GM21619 (cell line): ENCODE data around the gene PIGC.
A peak's percentile ranks its signal among the peaks of the same experiment; 100 is the strongest.
"Not testable (repeated sequence)": the region's sequence is repeated elsewhere in the genome, so short reads cannot be mapped to it uniquely, and the experiment has no call there.

Experiments used
- ATAC-seq: cut with Tn5 transposase; IDR thresholded peaks from one replicate; pipeline ENCODE4 v1.9.1; 2021; ENCODE audit not compliant: unreplicated experiment

Gene PIGC

DNA sequence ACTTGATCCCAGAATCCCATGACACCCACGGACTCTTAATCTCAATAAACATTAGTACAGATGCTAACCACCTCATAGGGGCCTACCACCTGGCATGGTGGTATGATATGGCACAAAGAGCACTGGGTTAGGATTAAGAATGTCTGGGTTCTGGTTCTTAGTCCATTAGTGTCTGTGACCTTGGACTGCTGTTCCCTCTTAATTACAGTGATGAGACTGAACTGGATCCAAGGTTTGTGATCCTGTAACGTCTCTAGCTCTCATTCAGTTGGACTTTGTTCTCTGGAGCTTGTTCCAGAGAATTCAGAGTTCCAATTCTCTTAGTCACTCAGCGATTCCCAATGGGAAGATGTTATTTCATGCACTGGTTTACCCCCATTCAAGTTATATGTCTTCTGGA lies 23.6 kb upstream of the PIGC start:
- ATAC-seq, result no peak

DNA sequence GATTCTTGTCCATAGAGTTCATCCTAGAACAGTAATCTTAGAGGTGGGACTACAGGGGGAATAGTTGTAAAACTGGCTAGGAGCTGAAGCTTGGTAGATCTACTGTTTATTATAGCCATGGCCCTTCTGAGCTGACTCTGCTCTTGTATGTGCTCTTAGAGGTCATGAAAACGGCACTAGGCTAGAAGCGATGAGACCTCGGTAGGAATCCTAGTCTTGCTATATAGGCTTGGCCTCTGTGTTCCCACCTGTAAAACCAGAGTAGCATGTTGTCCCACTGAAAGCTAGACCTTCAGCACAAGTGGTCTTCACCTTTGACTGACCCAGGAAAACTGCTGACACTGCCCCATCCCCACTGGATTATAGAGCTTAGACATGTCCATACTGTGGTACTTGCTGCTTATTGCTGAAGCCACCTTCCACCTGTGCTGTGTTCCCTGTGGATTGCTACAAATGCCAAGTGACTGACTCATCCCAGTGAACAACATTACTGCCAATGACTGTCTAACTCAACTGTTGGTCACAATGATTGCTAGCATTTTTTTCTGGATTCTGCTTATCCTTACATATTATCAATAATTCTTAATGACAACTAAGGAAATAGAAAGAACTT lies 23.0 kb upstream of the PIGC start:
- no peak for ATAC-seq

DNA sequence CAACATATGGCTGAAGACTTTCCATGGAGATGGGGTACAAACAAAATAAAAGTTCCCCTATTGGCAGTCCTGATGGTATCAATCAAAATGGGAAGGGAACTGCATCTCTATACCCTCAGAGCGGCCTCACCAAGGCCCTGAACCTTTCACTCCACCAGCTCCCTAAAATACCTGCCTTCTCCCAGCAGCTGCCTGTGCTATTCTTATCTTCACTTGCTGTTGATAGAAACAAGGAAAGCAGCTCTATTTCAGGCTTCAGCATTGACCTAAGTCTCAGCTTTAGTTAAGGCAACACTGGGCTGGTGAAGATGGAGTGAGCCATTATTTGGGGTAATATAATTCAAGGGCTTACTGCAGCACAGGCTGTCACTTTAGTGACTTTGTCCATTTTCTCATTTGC lies 21.7 kb upstream of the PIGC start:
- no peak for ATAC-seq

DNA sequence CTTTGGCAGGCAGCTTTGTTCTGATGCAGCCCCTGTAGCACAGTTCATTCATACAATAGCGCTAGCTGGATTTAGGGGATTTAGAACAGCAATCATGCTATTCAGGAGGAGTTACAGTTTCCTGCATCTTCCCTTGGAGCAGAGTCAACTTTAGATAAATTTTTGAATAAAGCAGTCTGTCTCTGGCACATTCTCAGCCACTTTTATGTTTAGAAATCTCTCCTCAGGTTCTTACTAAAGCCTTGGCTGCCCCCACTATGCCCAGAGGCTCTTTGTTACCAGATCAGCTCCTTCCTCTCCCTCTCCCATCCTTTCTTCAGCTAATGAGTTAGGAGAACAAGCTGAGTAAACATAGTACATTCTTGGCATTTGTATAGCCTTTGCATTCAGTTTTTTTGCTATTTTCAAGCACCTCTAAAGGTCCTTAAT lies 17.0 kb upstream of the PIGC start:
- no peak for ATAC-seq

GRCh38 chr1:172460177-172460576 lies 16.3 kb upstream of the PIGC start:
- no peak for ATAC-seq

GRCh38 chr1:172457479-172458130 lies 13.7 kb upstream of the PIGC start:
- ATAC-seq, result no peak

DNA sequence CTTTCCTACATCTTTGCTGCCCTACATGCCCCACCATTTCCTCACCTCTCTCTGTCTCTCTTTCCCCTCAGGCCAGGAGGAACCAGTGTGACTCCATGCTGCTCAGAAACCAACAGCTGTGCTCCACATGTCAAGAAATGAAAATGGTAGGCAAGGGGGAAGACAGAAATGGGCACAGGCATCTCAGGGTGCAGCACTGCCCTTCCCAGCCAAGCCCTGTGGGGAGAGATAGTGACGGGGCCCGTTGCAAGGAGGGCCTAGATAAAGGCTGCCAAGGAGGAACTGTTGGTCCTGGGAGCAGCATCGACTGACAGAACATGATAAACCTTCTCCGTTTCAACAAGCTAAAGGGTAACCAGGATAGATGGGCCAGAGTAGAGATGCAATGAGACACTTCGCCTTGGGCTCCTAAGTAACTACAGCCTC lies 12.5 kb upstream of the PIGC start:
- no peak for ATAC-seq

- ATAC-seq, result no peak
These were observed 11.6 kb upstream of the PIGC start for GRCh38 chr1:172455451-172455850.

DNA sequence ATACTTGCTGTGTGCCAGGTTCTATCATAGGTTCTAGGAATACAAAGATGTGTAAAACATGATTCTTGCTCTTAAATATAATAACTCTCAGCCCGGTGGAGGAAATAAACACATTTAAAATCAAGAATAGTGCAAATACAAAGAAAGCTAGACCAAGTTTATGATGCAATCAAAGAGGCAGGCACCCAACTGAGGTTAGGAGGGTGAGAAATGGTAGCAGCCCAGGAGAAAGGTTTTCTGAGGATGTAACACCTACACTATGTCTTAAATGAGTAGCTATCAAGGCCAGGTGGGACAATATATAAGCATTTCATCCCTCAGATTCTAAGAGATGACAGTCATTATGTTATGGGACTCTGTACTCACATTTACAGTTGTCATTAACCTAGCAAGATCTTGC lies 9.7 kb upstream of the PIGC start:
- ATAC-seq, result no peak

DNA sequence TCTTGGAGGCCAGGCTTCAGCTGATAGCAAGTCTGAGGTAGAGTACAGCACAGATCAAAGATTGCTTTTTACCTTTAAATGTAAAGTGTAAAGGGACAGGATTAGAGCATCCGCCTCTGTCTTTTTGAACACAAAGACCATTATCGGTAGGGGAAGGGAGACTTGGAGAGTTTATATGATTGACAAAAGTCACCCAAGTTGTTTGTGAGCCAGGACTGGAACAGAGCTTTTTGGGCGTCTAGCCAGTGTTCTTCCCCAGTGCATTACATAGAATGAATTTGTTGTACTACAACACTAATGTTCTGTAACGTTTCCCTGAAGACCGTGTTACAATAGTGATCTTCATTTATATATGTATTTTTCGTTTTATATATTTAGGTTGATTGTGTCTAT lies 9.3 kb upstream of the PIGC start:
- no peak for ATAC-seq

DNA sequence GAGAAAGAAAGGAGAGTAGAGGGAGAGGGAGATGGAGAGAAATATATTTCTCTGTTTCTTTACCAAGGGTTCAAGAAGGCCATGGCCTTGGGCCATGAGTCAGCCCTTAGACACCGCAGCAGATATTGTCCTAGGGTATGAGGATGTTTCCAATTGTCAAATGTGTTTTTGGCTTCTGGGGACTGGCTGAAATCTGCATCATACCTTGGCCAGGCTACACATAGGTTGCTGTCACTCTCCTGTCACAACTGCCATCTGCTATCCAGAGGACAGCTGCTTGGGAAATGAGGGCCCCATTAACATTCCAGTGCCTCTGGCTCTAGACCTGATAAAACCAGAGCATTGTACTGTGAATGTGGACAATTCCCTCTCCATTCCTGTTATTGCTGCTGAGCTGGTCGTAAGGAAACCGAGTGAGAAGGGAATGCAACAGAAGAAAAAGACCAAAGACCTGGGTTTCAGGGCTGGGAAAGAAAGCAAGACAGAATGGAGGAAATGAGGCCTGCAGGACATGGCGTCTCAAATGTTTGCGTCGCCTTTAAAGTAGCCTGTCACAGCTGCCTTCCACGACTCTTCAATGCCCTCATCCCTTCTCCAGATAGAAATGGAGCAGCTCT lies 8.8 kb upstream of the PIGC start:
- no peak for ATAC-seq

DNA sequence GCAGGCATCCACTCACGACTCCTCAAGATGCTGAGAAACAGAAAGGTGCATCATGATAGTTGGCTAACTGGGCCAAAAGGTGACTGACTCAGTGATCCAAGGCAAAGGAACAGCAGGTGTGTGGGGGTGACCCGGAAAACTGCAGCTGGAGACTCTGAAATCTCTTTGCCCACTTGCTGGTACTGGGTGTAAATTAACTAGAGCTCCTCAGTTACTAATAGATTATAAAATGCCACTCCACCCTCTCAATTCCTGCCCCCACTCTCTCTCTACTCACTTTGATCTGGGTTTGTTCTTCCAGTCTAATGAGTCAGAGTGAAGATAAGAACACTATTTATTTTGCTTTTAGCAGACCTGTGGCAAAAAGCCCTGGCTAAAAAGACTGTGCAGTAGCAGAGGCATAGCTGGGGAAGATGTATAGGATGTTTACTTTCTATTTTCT lies 7.2 kb upstream of the PIGC start:
- ATAC-seq, result no peak

DNA sequence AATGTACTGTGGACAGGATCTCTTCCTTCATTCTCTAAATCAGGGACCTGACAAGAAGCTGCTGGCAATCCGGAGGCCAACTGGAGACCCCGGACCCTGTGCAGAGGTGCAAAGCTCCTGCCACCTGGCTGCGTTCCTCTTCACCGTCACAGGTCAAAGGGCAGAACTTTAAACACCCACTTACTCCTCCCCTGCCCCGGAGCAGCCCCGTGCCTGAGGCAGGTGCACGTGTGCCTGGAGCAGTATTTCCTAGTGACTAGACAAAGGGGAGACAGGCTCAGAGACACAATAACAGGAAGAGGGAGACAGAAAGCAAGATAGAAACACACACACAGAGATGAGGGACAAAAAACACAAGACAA lies 6.6 kb upstream of the PIGC start:
- no peak for ATAC-seq

DNA sequence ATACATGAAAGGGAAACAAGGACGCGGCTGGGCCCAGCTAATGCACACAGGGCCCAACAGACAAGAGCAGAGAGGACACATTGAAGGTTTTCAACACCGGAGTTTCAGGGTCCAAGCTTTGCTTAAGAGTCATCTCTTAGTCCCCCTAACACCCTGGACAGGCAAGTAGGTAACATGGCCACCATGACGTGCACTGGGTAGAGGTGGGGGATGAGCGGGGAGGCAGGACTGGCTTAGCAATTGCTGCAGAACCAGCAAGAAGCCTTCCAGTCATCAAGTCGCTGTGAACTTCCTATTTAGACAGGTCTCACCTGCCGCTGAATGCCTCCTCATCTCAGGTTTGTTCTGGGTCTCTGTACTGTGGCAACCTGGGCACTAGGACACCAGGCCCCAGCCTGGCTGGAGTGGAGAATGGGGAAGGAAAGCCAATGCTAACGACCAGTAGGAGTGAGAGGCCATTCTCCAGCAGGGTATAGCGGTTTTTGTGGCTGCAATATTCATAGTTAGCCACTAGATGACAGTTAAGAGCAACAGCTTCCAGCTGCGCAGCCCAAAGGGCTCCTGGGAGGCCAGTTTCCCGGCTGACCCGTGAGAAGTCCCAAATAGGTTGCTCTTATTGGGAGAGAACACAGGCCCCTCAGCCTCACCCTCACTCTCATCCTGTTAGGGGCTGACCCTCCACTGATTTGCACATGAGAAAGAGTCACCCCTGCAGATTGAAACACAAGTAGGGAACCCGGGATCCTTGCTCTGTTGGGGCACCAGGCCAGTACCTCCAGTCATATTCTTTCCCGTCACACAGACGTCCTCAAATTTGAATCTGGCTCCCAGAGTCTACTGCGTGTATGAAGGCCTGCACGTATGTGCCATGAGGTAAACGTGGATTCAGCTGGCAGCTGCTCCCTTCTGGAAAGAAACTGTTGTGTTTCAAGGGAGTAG lies 6.0 kb upstream of the PIGC start:
- peak; percentile 91 for ATAC-seq

DNA sequence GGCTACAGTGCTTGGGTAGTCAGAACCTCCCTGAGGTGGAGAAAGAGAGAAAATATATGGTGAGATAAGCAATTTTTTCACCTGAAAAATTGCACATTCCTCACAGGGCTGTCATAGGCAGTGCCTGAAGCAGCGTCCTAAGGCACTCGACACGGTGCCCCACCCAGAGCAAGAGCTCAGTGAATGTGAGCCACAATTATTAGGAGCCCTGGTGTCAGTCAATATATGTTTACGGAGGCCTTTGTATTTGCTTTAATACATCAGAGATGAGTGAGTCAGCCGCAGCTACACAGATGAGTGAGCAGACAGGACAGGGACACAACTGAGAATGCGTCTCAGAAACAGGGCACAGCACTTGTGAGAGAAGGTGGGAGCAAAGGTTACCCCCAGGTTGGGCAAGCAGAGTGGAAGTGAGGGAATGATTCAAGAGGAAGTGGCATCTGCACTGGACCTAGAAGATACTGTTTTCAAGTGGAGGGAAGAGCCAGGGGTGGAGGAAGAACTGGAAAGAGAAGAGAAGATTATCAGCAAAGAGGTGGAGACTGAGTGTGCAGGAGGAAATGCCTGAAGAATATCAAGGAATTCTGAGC lies 5.2 kb upstream of the PIGC start:
- ATAC-seq, result no peak

GRCh38 chr1:172447641-172448040 lies 3.8 kb upstream of the PIGC start:
- no peak for ATAC-seq

DNA sequence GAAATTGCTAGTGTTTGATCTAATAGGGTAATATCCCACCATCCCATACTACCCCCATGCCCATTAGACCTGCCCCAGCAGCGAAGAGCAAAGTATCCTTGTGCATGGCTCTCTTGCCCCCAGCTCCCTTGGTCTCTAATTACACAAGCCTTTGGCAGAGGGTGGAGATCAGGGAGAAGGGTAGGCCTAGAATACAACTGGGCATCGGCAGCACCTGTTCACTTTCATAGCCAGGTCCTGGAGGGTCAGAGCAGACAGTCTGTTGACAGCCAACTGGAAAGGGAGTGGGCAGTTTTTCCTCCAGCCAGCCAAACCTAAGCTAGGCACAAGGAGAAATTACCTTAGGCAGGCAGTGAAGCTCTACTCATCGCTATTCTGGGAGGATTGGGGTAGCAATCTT lies 2.7 kb upstream of the PIGC start:
- ATAC-seq, result no peak

DNA sequence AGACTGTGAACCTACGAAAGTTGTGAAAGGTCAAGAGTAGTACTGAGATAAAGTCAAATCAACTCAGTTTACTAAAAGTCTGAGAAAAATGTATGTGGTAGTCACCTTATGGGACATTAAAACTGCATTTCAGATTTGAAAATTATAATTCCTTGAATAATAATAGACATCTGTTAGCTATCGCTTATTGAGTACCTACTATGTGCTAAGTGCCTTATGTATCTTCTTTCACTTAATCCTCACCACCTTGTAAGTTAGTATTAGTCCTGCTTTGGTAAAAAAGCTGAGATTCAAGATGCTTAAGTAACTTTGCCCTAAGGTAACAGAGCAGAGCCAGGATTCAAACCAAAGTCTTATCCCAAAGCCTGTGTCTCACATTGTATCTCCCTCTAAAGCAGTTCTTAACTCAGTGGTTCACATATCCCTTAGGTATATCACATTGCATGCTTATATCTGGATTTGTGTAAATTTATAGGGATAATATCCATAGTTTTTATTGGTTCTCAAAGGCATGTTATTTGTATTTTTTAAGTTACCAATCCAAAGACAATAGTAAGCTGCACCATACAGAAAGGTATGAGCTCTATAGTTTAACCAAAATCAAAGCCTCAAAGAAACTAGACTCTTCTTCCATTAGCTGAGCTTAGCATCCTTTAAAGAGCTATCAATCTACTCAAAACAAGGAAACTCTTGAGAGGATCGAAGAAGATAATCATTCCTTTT lies 865 bp downstream of the PIGC start:
- ATAC-seq, result no peak

DNA sequence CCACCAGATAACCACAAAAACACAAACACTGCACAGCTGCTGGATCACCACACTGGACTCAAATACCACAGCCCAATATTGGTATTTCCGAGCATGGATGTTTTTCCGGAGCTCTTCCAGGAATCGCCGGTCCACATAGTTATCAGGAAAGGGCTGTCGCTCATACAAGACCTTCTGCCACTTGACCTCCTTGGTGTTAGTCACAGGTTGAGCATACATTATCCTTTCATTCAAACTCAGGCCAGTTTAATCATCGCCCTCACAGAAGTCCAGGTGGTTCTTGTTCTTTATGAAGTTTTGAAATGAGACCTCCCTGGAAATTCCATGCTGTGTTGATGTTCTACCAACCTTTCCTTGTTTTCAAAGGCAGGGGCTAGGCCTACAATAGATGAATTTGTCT lies 1.5 kb downstream of the PIGC start:
- no peak for ATAC-seq

GRCh38 chr1:172437183-172437582 lies 6.7 kb downstream of the PIGC start:
- ATAC-seq, result not testable (repeated sequence)
